Fibroblast of lung (primary cell): ENCODE data around the gene IL1A. TPM values are rescaled to one million over a fixed set of nuclear protein-coding genes. Genes with fewer than 3 reads are reported as not detected.

Experiments
- DNase-seq, 2 donors: peaks; one replicate each; pipeline versions ENCODE4 v3.0.0 to v3.0.0-alpha.2; 2010; ENCODE audit warnings: low read depth in 2 of 2
- H2AFZ ChIP-seq: 2 replicates; pipeline ENCODE4 v1.5.1; 2012; ENCODE audit warnings: low read length, control low read depth, inconsistent platforms
- H3K27ac ChIP-seq: 2 replicates; pipeline ENCODE4 v1.5.1; 2011; ENCODE audit warnings: low read length, control low read depth; ENCODE audit not compliant: insufficient read depth
- H3K27me3 ChIP-seq: 2 replicates; pipeline ENCODE4 v1.5.1; 2011; ENCODE audit warnings: mild to moderate bottlenecking, low read length; ENCODE audit not compliant: control insufficient read depth, insufficient read depth
- H3K36me3 ChIP-seq: 2 replicates; pipeline ENCODE4 v1.5.1; 2011; ENCODE audit warnings: low read length; ENCODE audit not compliant: control insufficient read depth, insufficient read depth
- H3K4me1 ChIP-seq: 2 replicates; pipeline ENCODE4 v1.5.1; 2011; ENCODE audit warnings: low read length; ENCODE audit not compliant: control insufficient read depth, insufficient read depth; ENCODE audit errors: extremely low read depth
- H3K4me2 ChIP-seq: 2 replicates; pipeline ENCODE4 v1.5.1; 2011; ENCODE audit warnings: low read length, control low read depth; ENCODE audit not compliant: insufficient read depth; ENCODE audit errors: extremely low read depth
- H3K4me3 ChIP-seq, 4 experiments: fragments of 200-600 bp in 1 of 4; sonication (generic) in 1 of 4; replicated peaks in 1 of 4; 2 replicates each; pipeline ENCODE4 v1.5.1; 2011 to 2016; ENCODE audit warnings: low read length in 4 of 4, low read depth in 3 of 4, mild to moderate bottlenecking in 3 of 4, control low read depth in 2 of 4, inconsistent platforms in 1 of 4, mixed read lengths in 1 of 4; ENCODE audit not compliant: insufficient read depth in 1 of 4; ENCODE audit errors: control extremely low read depth in 1 of 4
- H3K79me2 ChIP-seq: 2 replicates; pipeline ENCODE4 v1.5.1; 2012; ENCODE audit warnings: mild to moderate bottlenecking, low read length, inconsistent platforms; ENCODE audit not compliant: control insufficient read depth, insufficient read depth
- H3K9ac ChIP-seq: 2 replicates; pipeline ENCODE4 v1.5.1; 2011; ENCODE audit warnings: mild to moderate bottlenecking, low read length, control low read depth; ENCODE audit not compliant: insufficient read depth
- H3K9me3 ChIP-seq: 2 replicates; pipeline ENCODE4 v1.5.1; 2012; ENCODE audit warnings: low read depth, low read length; ENCODE audit not compliant: control insufficient read depth, insufficient read depth
- H4K20me1 ChIP-seq: 2 replicates; pipeline ENCODE4 v1.5.1; 2011; ENCODE audit warnings: low read length; ENCODE audit not compliant: control insufficient read depth, insufficient read depth; ENCODE audit errors: extremely low read depth
- CTCF ChIP-seq, 2 donors: IDR thresholded peaks in 1 of 2; conservative IDR thresholded peaks in 1 of 2; 1 replicate in 1 of 2; 2 replicates in 1 of 2; pipeline ENCODE4 v1.5.1; 2011 to 2012; ENCODE audit warnings: low read length in 2 of 2, control low read depth in 1 of 2, inconsistent platforms in 1 of 2, low read depth in 1 of 2, mild to moderate bottlenecking in 1 of 2
- EZH2 ChIP-seq: IDR thresholded peaks from 2 replicates; pipeline ENCODE4 v1.5.1; 2012; ENCODE audit warnings: low read length, control low read depth, mild to moderate bottlenecking; ENCODE audit errors: missing control alignments
- polyA plus RNA-seq, 2 donors: library from polyadenylated mRNA; depleted of rRNA in 1 of 2; stranded (reverse) in 1 of 2; unstranded in 1 of 2; fragments of >200 nt; gene quantifications; 2 replicates each; pipeline ENCODE4 v1.2.1, GENCODE V29; 2011 to 2012; ENCODE audit warnings: missing spikeins in 1 of 2
- total RNA-seq: library from RNA; depleted of rRNA; stranded (reverse); fragments of >200 nt; gene quantifications from 2 replicates; pipeline ENCODE4 v1.2.1, GENCODE V29; 2014

IL1A gene
- total and polyA plus RNA-seq, 2 donors (not counting 1 experiment from before 2014, with no cell fraction given), result 0.07 to 0.17 TPM

GRCh38 chr2:112830682-112831512 is 46.6 kb upstream of the IL1A start:
- no peak for TF ChIP-seq CTCF (conservative IDR thresholded peaks at IDR 0.05 in 1 of 2, IDR thresholded peaks at IDR 0.05 in 1 of 2; ENCODE audit: low read depth in 1 of 2, low read length in 2 of 2)
- H3K27me3 ChIP-seq, result no peaks in the 10 kb centered on the region

GRCh38 chr2:112829961-112830681 is 45.8 kb upstream of the IL1A start:
- TF ChIP-seq EZH2, result no peak
- TF ChIP-seq CTCF (conservative IDR thresholded peaks at IDR 0.05 in 1 of 2, IDR thresholded peaks at IDR 0.05 in 1 of 2; ENCODE audit: low read depth in 1 of 2, low read length in 2 of 2), result no peak

More at GRCh38 chr2:112830682-112831512, 46.6 kb upstream of the IL1A start:
- no peak for DNase-seq
- H4K20me1 ChIP-seq, result no peaks in the 10 kb centered on the region
- no peak overlapping the region for H2AFZ ChIP-seq
- no peak overlapping the region for H3K4me2 ChIP-seq
- H3K36me3 ChIP-seq, result no peaks in the 10 kb centered on the region
- H3K27ac ChIP-seq, result no peak overlapping the region
- no peak overlapping the region for H3K4me3 ChIP-seq
- H3K9me3 ChIP-seq, result no peaks in the 10 kb centered on the region
- H3K79me2 ChIP-seq, result no peaks in the 10 kb centered on the region
- H3K9ac ChIP-seq, result no peak overlapping the region
- no peaks in the 10 kb centered on the region for H3K4me1 ChIP-seq

GRCh38 chr2:112829101-112829960 is 45.0 kb upstream of the IL1A start:
- H3K36me3 ChIP-seq, result no peaks in the 10 kb centered on the region
- no peak overlapping the region for H2AFZ ChIP-seq
- no peaks in the 10 kb centered on the region for H3K9me3 ChIP-seq
- no peak overlapping the region for H3K4me2 ChIP-seq
- H4K20me1 ChIP-seq, result no peaks in the 10 kb centered on the region
- H3K27ac ChIP-seq, result no peak overlapping the region
- H3K9ac ChIP-seq, result no peak overlapping the region
- no peak for DNase-seq
- H3K27me3 ChIP-seq, result no peaks in the 10 kb centered on the region
- no peak overlapping the region for H3K4me3 ChIP-seq
- H3K79me2 ChIP-seq, result no peaks in the 10 kb centered on the region
- H3K4me1 ChIP-seq, result no peaks in the 10 kb centered on the region
- TF ChIP-seq CTCF (conservative IDR thresholded peaks at IDR 0.05 in 1 of 2, IDR thresholded peaks at IDR 0.05 in 1 of 2; ENCODE audit: low read depth in 1 of 2, low read length in 2 of 2) (no peak), EZH2 (no peak)

More at GRCh38 chr2:112829961-112830681, 45.8 kb upstream of the IL1A start:
- Histone ChIP-seq H3K4me1 (no peaks in the 10 kb centered on the region), H3K4me3 (no peak overlapping the region), H3K9me3 (no peaks in the 10 kb centered on the region), H3K79me2 (no peaks in the 10 kb centered on the region), H2AFZ (no peak overlapping the region), H3K27ac (no peak overlapping the region), H3K9ac (no peak overlapping the region), H3K36me3 (no peaks in the 10 kb centered on the region), H3K4me2 (no peak overlapping the region), H4K20me1 (no peaks in the 10 kb centered on the region), H3K27me3 (no peaks in the 10 kb centered on the region)
- no peak for DNase-seq
